RWPE2 (cell line): Measurements from ENCODE around the gene GP5.

Experiments used
- ATAC-seq: fragments of 200-7000 bp; cut with Tn5 transposase; 3 replicates; pipeline ENCODE4 v1.9.1; 2021; ENCODE audit warnings: low read depth
- DNase-seq: peaks from one replicate; pipeline ENCODE4 v3.0.0-alpha.2; 2020; ENCODE audit warnings: low spot score
- H3K27ac ChIP-seq: fragments of 450-650 bp; 2 replicates; pipeline ENCODE4 v1.5.1; 2017; ENCODE audit warnings: mild to moderate bottlenecking; ENCODE audit not compliant: poor library complexity, severe bottlenecking
- H3K27me3 ChIP-seq: fragments of 250-450 bp; sonication (Bioruptor Pico); 2 replicates; pipeline ENCODE4 v1.5.1; 2021; ENCODE audit warnings: mild to moderate bottlenecking, moderate library complexity; ENCODE audit not compliant: insufficient read depth, poor library complexity, severe bottlenecking
- H3K36me3 ChIP-seq: fragments of 250-450 bp; sonication (Bioruptor Pico); 2 replicates; pipeline ENCODE4 v1.5.1; 2020; ENCODE audit warnings: low read depth, mild to moderate bottlenecking, moderate library complexity
- H3K4me1 ChIP-seq: fragments of 250-450 bp; sonication (Bioruptor Pico); 2 replicates; pipeline ENCODE4 v1.5.1; 2021; ENCODE audit warnings: mild to moderate bottlenecking, moderate library complexity; ENCODE audit not compliant: insufficient read depth, poor library complexity, severe bottlenecking
- H3K4me3 ChIP-seq: fragments of 250-450 bp; sonication (Bioruptor Pico); 2 replicates; pipeline ENCODE4 v1.5.1; 2021; ENCODE audit warnings: mild to moderate bottlenecking, moderate library complexity; ENCODE audit not compliant: severe bottlenecking
- H3K9me3 ChIP-seq: fragments of 250-450 bp; sonication (Bioruptor Pico); 2 replicates; pipeline ENCODE4 v1.5.1; 2021; ENCODE audit warnings: mild to moderate bottlenecking, moderate library complexity; ENCODE audit not compliant: severe bottlenecking
- TF ChIP-seq, protein P1 (sequence below): fragments of 450-650 bp; IDR thresholded peaks from one replicate; pipeline ENCODE4 v1.5.1; 2017; ENCODE audit warnings: mild to moderate bottlenecking, moderate library complexity; ENCODE audit not compliant: poor library complexity, severe bottlenecking

Gene GP5

DNA sequence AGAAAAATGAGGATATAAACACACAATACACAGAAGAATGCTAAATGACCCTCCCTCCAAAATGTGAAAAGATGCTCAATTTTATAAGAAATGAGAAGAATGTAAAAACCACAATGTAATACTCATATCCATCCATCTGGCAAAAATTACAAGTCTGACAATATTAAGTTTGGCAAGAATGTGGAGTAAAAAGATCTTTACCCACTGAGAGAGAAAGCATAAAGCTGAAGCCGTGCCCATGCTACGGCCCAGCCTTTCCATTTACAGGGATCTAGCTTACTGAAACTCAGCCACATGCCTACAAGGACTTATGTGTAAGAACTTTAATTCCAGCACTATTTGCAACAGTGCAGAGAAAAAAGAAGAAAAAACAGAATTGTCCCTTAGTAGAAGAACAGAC is 44.8 kb upstream of the GP5 start:
- TF ChIP-seq, protein P1, sequence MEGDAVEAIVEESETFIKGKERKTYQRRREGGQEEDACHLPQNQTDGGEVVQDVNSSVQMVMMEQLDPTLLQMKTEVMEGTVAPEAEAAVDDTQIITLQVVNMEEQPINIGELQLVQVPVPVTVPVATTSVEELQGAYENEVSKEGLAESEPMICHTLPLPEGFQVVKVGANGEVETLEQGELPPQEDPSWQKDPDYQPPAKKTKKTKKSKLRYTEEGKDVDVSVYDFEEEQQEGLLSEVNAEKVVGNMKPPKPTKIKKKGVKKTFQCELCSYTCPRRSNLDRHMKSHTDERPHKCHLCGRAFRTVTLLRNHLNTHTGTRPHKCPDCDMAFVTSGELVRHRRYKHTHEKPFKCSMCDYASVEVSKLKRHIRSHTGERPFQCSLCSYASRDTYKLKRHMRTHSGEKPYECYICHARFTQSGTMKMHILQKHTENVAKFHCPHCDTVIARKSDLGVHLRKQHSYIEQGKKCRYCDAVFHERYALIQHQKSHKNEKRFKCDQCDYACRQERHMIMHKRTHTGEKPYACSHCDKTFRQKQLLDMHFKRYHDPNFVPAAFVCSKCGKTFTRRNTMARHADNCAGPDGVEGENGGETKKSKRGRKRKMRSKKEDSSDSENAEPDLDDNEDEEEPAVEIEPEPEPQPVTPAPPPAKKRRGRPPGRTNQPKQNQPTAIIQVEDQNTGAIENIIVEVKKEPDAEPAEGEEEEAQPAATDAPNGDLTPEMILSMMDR: no peak
- no peak overlapping the region for H3K4me3 ChIP-seq
- DNase-seq: no peak
- no peaks in the 10 kb centered on the region for H3K4me1 ChIP-seq
- ATAC-seq: no peak
- H3K27ac ChIP-seq: no peak overlapping the region
- peaks cover 100% of the 10 kb centered on the region for H3K36me3 ChIP-seq
- H3K9me3 ChIP-seq: no peaks in the 10 kb centered on the region
- no peaks in the 10 kb centered on the region for H3K27me3 ChIP-seq

DNA sequence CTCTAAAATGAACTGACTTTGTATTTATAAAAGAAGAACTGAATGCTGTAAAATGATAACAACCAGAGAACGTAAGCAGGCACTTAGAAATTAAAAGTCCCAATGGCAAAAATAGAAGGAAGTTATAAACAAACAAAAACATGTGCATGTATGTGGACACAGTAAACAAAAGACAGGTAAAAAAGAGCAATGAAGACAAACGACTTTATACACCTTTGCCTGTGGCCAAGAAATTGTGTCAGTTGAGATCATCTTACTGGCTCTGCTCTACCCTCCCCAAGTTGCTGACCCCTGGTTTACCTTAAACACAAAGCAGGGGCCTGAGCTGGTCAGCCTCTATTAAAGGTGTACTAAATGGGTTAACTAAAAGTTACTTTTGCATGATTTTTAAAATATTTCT is 41.7 kb upstream of the GP5 start:
- peaks cover 100% of the 10 kb centered on the region for H3K36me3 ChIP-seq
- H3K4me3 ChIP-seq: no peak overlapping the region
- no peak overlapping the region for H3K27ac ChIP-seq
- no peaks in the 10 kb centered on the region for H3K27me3 ChIP-seq
- no peak for ATAC-seq
- H3K4me1 ChIP-seq: no peaks in the 10 kb centered on the region
- H3K9me3 ChIP-seq: no peaks in the 10 kb centered on the region
- TF ChIP-seq, protein P1: no peak
- no peak for DNase-seq

DNA sequence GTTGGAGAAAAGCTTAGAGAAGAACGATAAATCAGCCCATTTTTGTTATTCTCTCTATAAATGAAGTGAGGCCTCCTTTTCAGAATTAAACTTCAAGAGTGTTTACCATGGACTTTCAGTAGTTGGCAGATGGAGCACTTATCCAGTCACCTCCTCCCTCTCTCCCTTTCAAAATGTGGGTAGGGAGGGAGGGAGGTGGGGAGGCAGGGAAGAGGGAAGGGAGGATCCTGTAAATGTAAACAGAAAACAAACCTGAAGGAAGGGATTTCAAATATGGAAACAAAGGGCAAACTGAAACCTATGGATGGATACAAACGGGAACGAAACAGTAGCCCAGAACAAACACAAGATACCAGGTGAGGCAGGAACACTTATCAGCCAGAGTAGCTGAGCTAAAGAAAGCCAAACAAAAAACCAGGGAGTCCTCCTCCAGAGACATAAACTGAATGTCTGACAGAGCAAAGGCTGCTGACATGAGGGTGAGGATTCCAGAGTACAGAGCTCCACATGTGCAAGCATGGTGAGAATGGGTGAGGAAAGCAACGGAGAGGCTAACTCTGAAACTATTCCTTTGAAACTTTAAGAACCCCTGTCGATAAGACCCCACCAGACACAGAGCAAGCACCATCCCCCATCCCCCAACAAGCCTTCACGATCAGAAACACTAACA is 41.0 kb upstream of the GP5 start:
- no peaks in the 10 kb centered on the region for H3K9me3 ChIP-seq
- TF ChIP-seq, protein P1: no peak
- no peaks in the 10 kb centered on the region for H3K27me3 ChIP-seq
- DNase-seq (no peak), ATAC-seq (no peak)
- peaks cover 100% of the 10 kb centered on the region for H3K36me3 ChIP-seq
- no peaks in the 10 kb centered on the region for H3K4me1 ChIP-seq
- H3K4me3 ChIP-seq: no peak overlapping the region
- no peak overlapping the region for H3K27ac ChIP-seq

- Histone ChIP-seq H3K4me3 (no peak overlapping the region), H3K4me1 (no peaks in the 10 kb centered on the region), H3K27me3 (no peaks in the 10 kb centered on the region), H3K9me3 (no peaks in the 10 kb centered on the region), H3K27ac (no peak overlapping the region), H3K36me3 (peaks cover 98% of the 10 kb centered on the region)
- TF ChIP-seq, protein P1: no peak
- DNase-seq: no peak
- ATAC-seq: no peak
Observed at GRCh38 chr3:194434503-194434902, 35.4 kb upstream of the GP5 start.

DNA sequence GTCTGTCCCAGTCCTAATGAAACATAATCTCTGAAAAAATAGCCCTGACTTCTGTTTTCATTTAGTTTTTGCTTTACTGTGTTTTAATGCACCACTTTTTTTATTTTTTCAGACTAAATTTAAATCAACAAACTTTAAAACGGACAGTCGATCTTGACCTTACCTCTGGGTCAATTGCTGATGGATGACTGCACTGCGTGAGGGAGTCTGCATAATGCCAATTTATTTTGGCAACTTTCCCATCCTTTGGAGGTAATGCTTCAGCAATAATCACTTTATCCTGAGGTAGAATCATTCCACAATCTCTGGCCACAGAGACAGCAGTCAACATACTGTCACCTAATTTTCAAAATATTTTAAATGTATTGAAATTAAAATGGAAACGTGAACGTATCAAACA is 32.5 kb upstream of the GP5 start:
- no peak overlapping the region for H3K4me3 ChIP-seq
- DNase-seq (no peak), ATAC-seq (no peak)
- H3K27ac ChIP-seq: no peak overlapping the region
- H3K9me3 ChIP-seq: no peaks in the 10 kb centered on the region
- no peaks in the 10 kb centered on the region for H3K4me1 ChIP-seq
- TF ChIP-seq, protein P1: no peak
- H3K27me3 ChIP-seq: no peaks in the 10 kb centered on the region
- peaks cover 96% of the 10 kb centered on the region for H3K36me3 ChIP-seq
